ENCODE measurements around the gene GJC2. TPM values are rescaled to one million over a fixed set of nuclear protein-coding genes. Genes with fewer than 3 reads are reported as not detected.

GJC2 gene
- polyA plus RNA-seq, 1 donor from 2014 or later = 2.3 TPM

DNA sequence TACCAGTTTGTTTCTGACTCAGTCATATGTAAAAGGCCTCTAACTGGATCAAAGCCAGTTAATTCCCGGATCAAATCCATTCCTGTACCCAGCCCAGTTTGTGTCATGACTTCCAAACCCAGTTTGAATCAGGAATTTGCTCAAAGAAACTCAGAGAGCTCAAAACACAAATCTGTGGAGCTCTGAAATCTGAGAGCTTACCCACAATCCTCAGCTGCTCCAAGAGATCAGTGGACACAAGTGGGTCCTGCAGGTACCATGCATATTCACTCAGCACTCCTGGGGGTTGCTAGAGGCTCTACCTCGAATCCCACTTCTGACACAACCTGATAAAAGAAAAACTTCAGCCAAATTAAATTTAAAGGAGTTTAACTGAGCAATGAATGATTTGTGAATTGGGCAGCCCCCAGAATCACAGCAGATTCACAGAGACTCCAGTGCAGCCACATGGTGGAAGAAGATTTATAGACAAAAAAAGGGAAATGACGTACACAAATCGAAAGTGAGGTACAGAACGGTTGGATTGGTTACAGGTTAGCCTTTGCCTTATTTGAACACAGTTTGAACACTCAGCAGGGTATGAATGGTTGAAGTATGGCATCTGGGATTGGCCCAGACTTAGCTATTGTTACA, 28.8 kb upstream of the GJC2 start:
- TF ChIP-seq MXI1 (conservative IDR thresholded peaks at IDR 0.05; ENCODE audit: poor library complexity, severe bottlenecking) (no peak), EP300 (conservative IDR thresholded peaks at IDR 0.05; ENCODE audit: poor library complexity, severe bottlenecking) (no peak), RAD21 (conservative IDR thresholded peaks at IDR 0.05) (no peak), TAF1 (IDR thresholded peaks at IDR 0.05; ENCODE audit: low read depth) (no peak), POLR2AphosphoS5 (IDR thresholded peaks at IDR 0.05) (no peak)
- H3K9me3 ChIP-seq (ENCODE audit: low read length) = no peaks in the 10 kb centered on the region
- H3K27ac ChIP-seq (ENCODE audit: low read length) = no peak overlapping the region

DNA sequence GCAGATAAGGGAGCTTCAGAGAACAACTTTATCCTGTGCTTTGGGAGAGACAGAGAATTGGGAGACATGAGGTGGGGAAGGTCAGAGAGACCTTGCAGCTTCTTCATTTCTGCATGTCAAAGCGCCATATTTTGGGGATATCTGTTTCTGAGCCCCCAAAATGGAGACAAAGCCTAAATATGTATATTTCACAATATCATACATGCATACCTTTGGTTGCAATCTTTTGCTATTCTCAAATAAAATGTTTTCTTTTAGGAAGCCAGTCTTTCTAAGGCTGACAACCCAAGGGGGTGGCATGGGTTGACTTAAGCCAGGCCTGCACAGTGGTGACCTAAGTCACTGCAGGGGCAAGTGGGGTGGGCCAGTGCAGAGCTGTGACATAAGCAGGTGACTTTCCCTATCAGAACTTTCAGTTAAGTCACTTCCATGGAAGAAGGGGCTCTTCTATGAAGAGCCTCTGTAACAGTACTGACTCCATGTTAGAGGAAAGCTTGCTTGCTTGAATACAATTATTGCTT, 26.7 kb upstream of the GJC2 start:
- Histone ChIP-seq H3K9me2 (ENCODE audit: insufficient read depth, low read length) (no peaks in the 10 kb centered on the region), H4K20me1 (ENCODE audit: insufficient read depth) (no peaks in the 10 kb centered on the region), H3K79me2 (replicated peaks; ENCODE audit: insufficient read depth, low read length) (no peaks in the 10 kb centered on the region), H3K9ac (ENCODE audit: low read length) (no peak overlapping the region), H3F3A (ENCODE audit: insufficient read depth, low read length, poor library complexity, severe bottlenecking) (no peaks in the 10 kb centered on the region), H3K4me3 (ENCODE audit: low read length) (no peak overlapping the region), H3K27ac (ENCODE audit: low read length) (no peak overlapping the region), H3K36me3 (ENCODE audit: insufficient read depth, low read length) (no peaks in the 10 kb centered on the region), H3K9me3 (ENCODE audit: low read length) (no peaks in the 10 kb centered on the region), H3K27me3 (ENCODE audit: insufficient read depth, low read depth, low read length) (no peaks in the 10 kb centered on the region), H3K4me2 (ENCODE audit: low read length) (no peak overlapping the region), H2AFZ (ENCODE audit: low read depth, low read length) (no peak overlapping the region)
- no peak for TF ChIP-seq TAF1 (IDR thresholded peaks at IDR 0.05; ENCODE audit: low read depth)
- no peak for TF ChIP-seq POLR2AphosphoS5 (IDR thresholded peaks at IDR 0.05)
- TF ChIP-seq REST (IDR thresholded peaks at IDR 0.05; ENCODE audit: borderline replicate concordance) = no peak
- no peak for TF ChIP-seq EP300 (conservative IDR thresholded peaks at IDR 0.05; ENCODE audit: poor library complexity, severe bottlenecking)
- TF ChIP-seq CTCF (IDR thresholded peaks at IDR 0.05; ENCODE audit: poor library complexity, severe bottlenecking) = no peak
- TF ChIP-seq SMC3 (conservative IDR thresholded peaks at IDR 0.05; ENCODE audit: poor library complexity) = no peak
- no peak for TF ChIP-seq EZH2 (IDR thresholded peaks at IDR 0.05; ENCODE audit: borderline replicate concordance, insufficient read depth, low read length, poor library complexity, severe bottlenecking)
- TF ChIP-seq RAD21 (conservative IDR thresholded peaks at IDR 0.05) = no peak

More for the DNA sequence above, 28.8 kb upstream of the GJC2 start:
- no peaks in the 10 kb centered on the region for H3K27me3 ChIP-seq (ENCODE audit: insufficient read depth, low read depth, low read length)
- H2AFZ ChIP-seq (ENCODE audit: low read depth, low read length) = no peak overlapping the region
- no peaks in the 10 kb centered on the region for H3K79me2 ChIP-seq (replicated peaks; ENCODE audit: insufficient read depth, low read length)
- H3F3A ChIP-seq (ENCODE audit: insufficient read depth, low read length, poor library complexity, severe bottlenecking) = no peaks in the 10 kb centered on the region
- H3K9me2 ChIP-seq (ENCODE audit: insufficient read depth, low read length) = no peaks in the 10 kb centered on the region
- H3K4me3 ChIP-seq (ENCODE audit: low read length) = no peak overlapping the region
- no peaks in the 10 kb centered on the region for H4K20me1 ChIP-seq (ENCODE audit: insufficient read depth)
- no peak overlapping the region for H3K4me2 ChIP-seq (ENCODE audit: low read length)
- no peaks in the 10 kb centered on the region for H3K36me3 ChIP-seq (ENCODE audit: insufficient read depth, low read length)
- H3K9ac ChIP-seq (ENCODE audit: low read length) = no peak overlapping the region

Data from neural cell (in vitro differentiated cells).